Tibial artery (tissue), 4 donors: ENCODE measurements around the gene CIPC.

Source experiments
- DNase-seq, 2 donors: peaks; one replicate each; pipeline ENCODE4 v3.0.0-alpha.2; 2019
- H3K27ac ChIP-seq, 2 donors: fragments of 200-600 bp; sonication (generic) in 1 of 2; 1 replicate in 1 of 2; 2 replicates in 1 of 2; pipeline ENCODE4 v1.5.1; 2018 to 2019; ENCODE audit warnings: mild to moderate bottlenecking in 1 of 2
- H3K27me3 ChIP-seq, 2 donors: fragments of 200-600 bp; sonication (generic) in 1 of 2; one replicate each; pipeline versions ENCODE4 v1.5.1 to v1.6.0; 2016 to 2019
- H3K36me3 ChIP-seq, 3 donors: fragments of 200-600 bp; sonication (generic) in 2 of 3; one replicate each; pipeline ENCODE4 v1.5.1; 2016 to 2019; ENCODE audit warnings: mild to moderate bottlenecking in 2 of 3
- H3K4me1 ChIP-seq, 4 donors: fragments of 200-600 bp; sonication (generic) in 2 of 4; 1 replicate in 3 of 4; 2 replicates in 1 of 4; pipeline ENCODE4 v1.5.1; 2016 to 2019
- H3K4me3 ChIP-seq, 2 donors: fragments of 200-600 bp; sonication (generic) in 1 of 2; 1 replicate in 1 of 2; 2 replicates in 1 of 2; pipeline ENCODE4 v1.5.1; 2018 to 2019; ENCODE audit warnings: mild to moderate bottlenecking in 2 of 2
- H3K9me3 ChIP-seq, 3 donors: fragments of 200-600 bp; sonication (generic) in 1 of 3; one replicate each; pipeline ENCODE4 v1.5.1; 2016 to 2019
- CTCF ChIP-seq, 2 experiments: fragments of 200-600 bp in 1 of 2; fragments of 450-650 bp in 1 of 2; IDR thresholded peaks; one replicate each; pipeline ENCODE4 v1.5.1; 2017 to 2019; ENCODE audit warnings: antibody characterized with exemption in 2 of 2, mild to moderate bottlenecking in 1 of 2, moderate library complexity in 1 of 2
- intact Hi-C: fragments of 100-400 bp; cut with DNase I; formaldehyde crosslinking; loops from one replicate; pipeline ENCODE4 v1.15.0; 2023; ENCODE audit warnings: low total_unique reads

The CIPC gene

DNA sequence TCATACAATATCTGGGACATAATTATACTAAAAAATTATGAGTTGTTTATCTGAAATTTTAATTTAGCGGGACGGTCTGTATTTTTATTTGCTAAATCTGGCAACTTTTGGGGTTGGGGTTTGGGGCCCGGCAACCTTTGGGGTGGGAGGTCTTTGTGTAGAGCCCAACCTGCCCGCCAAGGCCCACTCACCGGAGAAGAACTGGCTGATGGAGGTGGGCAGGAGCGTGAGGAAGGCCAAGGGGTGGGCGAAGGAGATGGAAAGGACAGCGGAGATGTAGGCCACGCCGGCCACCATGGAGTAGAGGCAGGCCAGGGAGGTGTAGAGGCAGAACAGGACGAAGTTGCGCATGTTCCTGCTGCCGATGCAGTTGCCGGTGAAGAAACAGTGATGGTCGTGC is 41.0 kb downstream of the CIPC start:
- Histone ChIP-seq H3K27ac (no peak overlapping the region), H3K36me3 (no peaks in the 10 kb centered on the region), H3K9me3 (no peaks in the 10 kb centered on the region), H3K4me3 (no peak overlapping the region), H3K4me1 (peaks cover 0 to 31% (median 28%) of the 10 kb centered on the region in 4 donors), H3K27me3 (peaks cover 0 to 95% of the 10 kb centered on the region in 2 donors)
- no peak for TF ChIP-seq CTCF (IDR thresholded peaks at IDR 0.05)
- intact Hi-C loops, result no loop called here
- DNase-seq, result peak in 1 of 2 donors; percentile 46

DNA sequence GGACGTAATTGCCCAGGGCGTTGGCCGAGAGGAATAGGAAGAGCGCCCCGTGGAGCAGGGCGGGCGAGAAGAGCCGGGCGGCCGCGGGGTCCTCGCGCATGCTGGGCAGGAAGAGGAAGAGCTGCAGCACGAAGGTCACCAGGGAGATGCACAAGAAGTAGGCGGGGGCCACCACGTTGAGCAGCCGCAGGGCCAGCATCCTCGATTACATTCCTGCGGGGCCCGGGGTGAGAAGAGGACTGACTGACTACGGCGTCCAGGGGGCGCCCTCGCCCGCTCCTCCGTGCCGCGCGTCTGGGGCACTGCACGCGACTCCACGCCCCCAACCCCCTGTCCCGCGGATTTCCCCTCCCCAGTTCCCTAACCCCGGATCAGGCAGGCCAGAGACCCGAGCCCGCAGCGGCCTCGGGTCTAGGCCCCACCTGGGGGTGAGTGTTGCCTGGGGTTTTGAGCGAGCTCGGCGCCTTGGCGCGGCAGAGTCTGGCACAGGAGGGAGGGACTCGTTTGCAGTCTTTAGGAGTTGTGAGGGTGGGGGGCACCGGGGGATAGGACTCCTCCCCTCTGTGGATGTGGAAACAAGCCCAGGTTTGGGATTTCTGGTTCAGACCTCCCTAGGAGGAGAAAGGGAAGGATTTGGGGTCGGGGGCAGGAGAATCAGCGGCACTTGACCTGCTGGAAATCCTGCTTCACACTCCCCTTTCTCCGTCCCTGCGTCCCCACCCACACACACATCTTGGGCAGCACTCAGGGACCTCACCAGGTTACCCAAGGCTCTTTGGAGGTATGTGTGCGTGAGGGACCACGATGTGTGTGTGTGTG is 41.7 kb downstream of the CIPC start:
- Histone ChIP-seq H3K27ac (no peak overlapping the region), H3K36me3 (no peaks in the 10 kb centered on the region), H3K27me3 (peaks cover 0 to 95% of the 10 kb centered on the region in 2 donors), H3K9me3 (no peaks in the 10 kb centered on the region), H3K4me3 (no peak overlapping the region), H3K4me1 (peaks cover 0 to 30% (median 28%) of the 10 kb centered on the region in 4 donors)
- peak in 1 of 2 experiments; percentile 20 for TF ChIP-seq CTCF (IDR thresholded peaks at IDR 0.05)
- peak in 1 of 2 donors; percentile 63 for DNase-seq
- intact Hi-C loops, result no loop called here

DNA sequence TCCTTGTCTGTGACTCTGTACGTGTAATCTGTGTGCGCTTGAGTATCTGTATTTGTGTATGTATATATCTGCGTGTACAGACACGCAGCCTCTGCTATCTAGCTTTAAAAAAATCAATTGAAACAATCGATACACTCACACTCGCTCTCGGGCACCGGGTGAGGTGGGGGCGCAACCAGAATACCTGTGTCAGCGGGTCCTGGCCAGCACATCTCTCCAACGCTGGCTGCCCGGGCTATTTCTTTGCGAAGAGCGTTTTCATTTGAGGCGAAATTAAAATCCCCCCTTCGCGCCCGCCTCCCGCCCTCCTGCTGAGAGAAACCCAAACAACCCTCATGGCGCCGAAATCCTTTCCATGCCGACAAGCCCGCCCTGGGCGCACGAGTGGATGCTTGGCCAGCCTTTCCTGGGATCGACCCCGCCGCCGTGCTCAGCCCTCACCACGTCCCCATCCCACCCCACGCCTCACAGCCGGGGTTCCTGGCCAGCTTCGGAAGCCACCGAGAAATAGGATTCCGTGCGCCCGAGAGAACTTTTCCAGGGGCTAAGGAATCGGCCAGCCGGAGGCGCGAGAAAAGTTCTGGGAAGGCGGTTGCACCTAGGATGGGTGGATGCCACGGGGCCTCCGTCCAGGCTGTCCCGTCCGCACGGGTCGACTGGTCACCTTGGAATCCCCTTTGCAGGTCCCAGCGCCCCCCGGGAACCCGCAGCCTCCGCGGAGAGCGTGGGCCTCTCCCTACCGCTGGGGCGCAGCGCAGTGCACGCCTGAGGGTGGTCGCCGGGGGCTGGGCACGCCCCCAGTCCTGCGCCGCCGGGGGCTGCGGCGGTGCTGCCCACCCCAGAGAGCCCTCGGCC is 42.5 kb downstream of the CIPC start:
- Histone ChIP-seq H3K4me1 (peaks cover 0 to 30% (median 28%) of the 10 kb centered on the region in 4 donors), H3K27ac (no peak overlapping the region), H3K9me3 (no peaks in the 10 kb centered on the region), H3K27me3 (peaks cover 0 to 95% of the 10 kb centered on the region in 2 donors), H3K36me3 (no peaks in the 10 kb centered on the region), H3K4me3 (peak overlapping the region; percentile 19 to 44)
- intact Hi-C loops, result no loop called here
- no peak for DNase-seq
- TF ChIP-seq CTCF (IDR thresholded peaks at IDR 0.05), result no peak

GRCh38 chr14:77141214-77142004 is 43.4 kb downstream of the CIPC start, which contains the start of gene ZDHHC22:
Gene ZDHHC22, minus strand, starts transcription at chr14:77141791. Its CDS starts 2,053 bp downstream, at chr14:77139738.
- H3K4me3 ChIP-seq, result peak within 1 kb of the TSS; percentile 19 to 44
- DNase-seq, result no peak
- peak; percentile 12 to 21 for TF ChIP-seq CTCF (IDR thresholded peaks at IDR 0.05)
- no peaks in the 10 kb centered on the region for H3K9me3 ChIP-seq
- H3K36me3 ChIP-seq, result no peaks in the 10 kb centered on the region
- H3K27ac ChIP-seq, result no peak within 1 kb of the TSS
- intact Hi-C loops, result no loop called here
- peaks cover 0 to 97% of the 10 kb centered on the region in 2 donors for H3K27me3 ChIP-seq
- H3K4me1 ChIP-seq, result peaks cover 0 to 30% (median 28%) of the 10 kb centered on the region in 4 donors
